Measurements from ENCODE around the gene TMEM30B.
"Not testable (repeated sequence)": the region's sequence is repeated elsewhere in the genome, so short reads cannot be mapped to it uniquely, and the experiment has no call there.

Gene TMEM30B

DNA sequence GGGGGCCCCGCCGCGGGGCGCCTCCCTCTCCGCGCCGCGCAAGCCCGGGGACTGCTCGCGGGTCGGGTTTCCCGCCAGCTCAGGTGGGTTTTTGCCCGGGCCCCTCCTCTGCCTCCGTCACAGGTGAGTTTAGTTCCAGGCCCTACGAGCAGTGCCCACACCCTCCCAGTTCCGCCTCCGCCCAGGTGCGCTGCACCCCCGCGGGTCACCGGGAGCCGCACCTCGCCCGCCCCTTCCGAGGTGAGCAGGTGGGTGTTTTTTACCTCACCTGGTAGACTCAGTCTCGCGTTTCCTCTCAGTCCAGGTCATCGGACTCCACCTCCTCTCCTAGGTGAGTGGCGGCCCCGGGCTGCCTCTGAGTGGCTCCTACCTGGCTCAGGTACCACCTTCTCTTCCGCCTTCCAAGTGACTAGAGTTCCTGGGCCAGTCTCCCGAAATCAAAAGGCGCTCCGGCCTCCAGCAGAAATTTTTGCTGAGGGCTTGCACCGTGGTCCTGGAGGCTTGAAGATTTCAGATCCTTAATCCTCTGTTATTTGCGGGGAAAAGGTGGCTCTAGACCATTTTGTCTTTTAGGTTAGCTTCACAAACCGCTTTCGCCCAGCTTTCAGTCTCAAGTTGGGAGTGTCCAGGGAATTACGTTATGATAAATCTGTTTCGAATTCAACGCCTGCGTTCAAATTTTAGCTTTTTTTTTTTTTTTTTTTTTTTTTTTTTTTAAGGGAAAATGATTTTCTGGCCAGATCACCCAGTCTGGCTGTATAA is at the start of gene TMEM30B:
Gene TMEM30B (minus strand): TSS at position 153 of the 762 bp plus-strand sequence. CDS start 191 bp downstream, outside the sequence.
- DNase-seq (ENCODE audit: low read depth in 2 of 2), result no peak

DNA sequence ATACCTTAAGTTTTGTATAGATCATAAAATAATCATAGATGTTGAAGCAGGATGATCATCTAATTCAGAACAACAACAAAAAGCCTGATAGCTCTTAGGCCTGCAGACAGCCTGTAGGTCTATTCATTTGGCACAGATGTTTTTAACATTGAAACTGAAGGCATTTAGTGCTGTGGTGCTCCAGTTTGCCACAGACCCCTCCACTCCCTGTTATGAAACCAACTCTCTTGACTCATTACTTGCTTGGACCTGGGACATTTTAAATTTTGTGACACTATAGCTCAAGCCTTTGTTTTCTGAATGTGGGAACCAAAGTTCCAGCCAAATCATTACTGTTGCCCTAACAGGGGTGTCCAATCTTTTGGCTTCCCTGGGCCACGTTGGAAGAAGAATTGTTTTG is 49.4 kb upstream of the TMEM30B start:
- no peak for DNase-seq (ENCODE audit: low read depth in 2 of 2)

DNA sequence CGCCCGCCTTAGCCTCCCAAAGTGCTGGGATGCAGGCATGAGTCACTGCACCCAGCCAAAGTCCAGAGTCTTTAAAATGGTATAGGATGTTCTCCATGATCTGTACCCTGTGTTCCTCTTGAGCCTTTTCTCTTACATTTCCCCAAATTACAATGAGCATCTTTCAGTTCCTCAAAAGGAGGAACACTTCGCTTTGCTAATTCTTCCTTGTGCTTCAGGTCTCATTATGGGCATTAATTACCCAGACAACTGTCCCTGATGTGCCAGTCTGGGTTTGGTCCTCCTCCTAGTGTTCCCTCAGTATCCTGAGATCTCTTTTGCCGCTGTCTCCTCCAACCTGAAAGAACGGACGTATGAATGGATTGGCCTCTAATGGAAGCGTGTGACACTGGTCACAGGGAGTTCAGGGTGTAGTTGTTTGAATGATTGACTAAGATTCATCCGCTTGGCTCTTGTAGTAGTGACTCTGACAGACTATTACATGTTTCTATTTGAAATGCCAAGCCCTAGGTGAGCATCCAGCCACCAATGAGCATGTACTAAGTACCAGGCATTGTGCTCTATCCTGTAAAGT is 48.4 kb upstream of the TMEM30B start:
- DNase-seq (ENCODE audit: low read depth in 2 of 2), result no peak

- DNase-seq (ENCODE audit: low read depth in 2 of 2), result no peak
Observed at GRCh38 chr14:61328626-61329262, 47.6 kb upstream of the TMEM30B start.

- DNase-seq (ENCODE audit: low read depth in 2 of 2), result no peak
Observed at GRCh38 chr14:61326847-61327246, 45.7 kb upstream of the TMEM30B start.

DNA sequence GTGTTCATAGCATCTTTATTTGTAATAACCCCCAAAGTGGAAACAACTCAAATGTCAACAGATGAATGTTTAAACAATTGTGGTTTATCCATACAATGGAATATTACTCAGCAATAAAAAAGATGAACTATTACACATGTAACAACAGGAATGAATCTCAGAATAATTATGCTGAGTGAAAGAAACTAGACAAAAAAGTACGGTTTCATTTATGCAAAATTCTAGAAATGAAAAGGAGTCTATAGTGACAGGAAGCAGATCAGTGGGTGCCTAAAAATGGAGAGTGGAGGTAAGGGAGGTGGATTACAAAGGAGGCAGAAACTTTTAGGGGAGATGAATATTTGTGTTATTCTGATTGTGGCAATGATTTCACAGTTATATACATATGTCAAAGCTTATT is 45.0 kb upstream of the TMEM30B start:
- no peak for DNase-seq (ENCODE audit: low read depth in 2 of 2)

GRCh38 chr14:61325166-61325565 is 44.0 kb upstream of the TMEM30B start:
- no peak for DNase-seq (ENCODE audit: low read depth in 2 of 2)

DNA sequence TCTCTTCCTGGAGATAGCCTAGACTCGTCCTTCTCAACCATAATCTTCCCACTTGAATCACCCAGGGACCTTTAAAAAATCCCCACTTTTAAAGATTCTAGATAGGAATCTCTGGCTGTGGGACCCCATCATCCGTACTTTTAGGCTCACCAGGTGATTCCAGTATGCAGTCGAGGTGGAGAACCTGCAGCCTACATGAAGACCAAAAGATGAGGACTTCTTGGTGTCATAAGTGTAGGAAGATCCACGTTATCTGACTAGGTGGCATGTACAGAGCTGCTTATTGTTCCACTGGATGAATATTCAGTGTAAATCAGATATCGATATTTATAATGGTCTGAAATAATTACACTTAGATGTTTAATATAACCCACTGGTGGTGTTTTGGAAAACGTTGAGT is 42.8 kb upstream of the TMEM30B start:
- DNase-seq (ENCODE audit: low read depth in 2 of 2), result no peak

- DNase-seq (ENCODE audit: low read depth in 2 of 2), result no peak
Observed at GRCh38 chr14:61322799-61323290, 41.7 kb upstream of the TMEM30B start.

GRCh38 chr14:61322011-61322798 is 41.1 kb upstream of the TMEM30B start:
- DNase-seq (ENCODE audit: low read depth in 2 of 2), result no peak

DNA sequence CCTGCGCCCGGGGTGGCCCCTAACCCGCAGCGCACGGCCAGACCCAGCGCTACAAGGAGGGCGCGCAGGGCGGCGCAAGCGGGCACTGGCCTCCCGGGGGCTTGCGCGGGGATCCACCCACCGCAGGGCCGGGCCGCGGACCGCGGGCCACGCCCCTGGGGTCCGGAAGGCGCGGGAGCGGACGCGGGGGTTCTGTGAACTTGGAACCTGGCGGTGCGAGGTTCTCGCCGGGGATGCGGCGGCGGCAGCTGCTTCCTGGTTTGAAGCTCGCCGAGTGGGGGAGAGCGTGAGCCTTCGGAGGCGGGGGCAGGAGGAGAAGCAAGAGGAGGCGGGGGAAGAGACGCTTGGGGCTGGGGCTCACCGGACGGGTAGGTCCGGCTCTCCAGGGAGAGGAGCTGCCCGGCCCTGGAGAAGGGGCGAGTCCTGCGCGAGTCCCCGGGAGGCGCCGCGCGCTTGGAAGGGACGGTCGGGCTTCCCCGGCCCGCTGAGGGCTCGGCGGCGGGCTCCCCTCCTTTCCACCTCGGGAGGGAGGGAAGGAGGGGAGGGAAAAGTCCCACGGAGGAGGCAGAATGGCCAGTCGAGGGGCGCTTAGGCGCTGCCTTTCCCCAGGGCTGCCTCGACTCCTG is 40.4 kb upstream of the TMEM30B start, which contains the start of gene PRKCH:
Gene PRKCH (plus strand): TSS at position 195 of the 626 bp plus-strand sequence. CDS start 523 bp downstream, outside the sequence.
- peak; percentile 74 to 76 for DNase-seq (ENCODE audit: low read depth in 2 of 2)

- no peak for DNase-seq (ENCODE audit: low read depth in 2 of 2)
Observed at GRCh38 chr14:61320806-61321384, 39.8 kb upstream of the TMEM30B start.

GRCh38 chr14:61320170-61320569 is 39.0 kb upstream of the TMEM30B start:
- not testable (repeated sequence) for DNase-seq (ENCODE audit: low read depth in 2 of 2)

- DNase-seq (ENCODE audit: low read depth in 2 of 2), result no peak
Observed at GRCh38 chr14:61319706-61320105, 38.6 kb upstream of the TMEM30B start.

DNA sequence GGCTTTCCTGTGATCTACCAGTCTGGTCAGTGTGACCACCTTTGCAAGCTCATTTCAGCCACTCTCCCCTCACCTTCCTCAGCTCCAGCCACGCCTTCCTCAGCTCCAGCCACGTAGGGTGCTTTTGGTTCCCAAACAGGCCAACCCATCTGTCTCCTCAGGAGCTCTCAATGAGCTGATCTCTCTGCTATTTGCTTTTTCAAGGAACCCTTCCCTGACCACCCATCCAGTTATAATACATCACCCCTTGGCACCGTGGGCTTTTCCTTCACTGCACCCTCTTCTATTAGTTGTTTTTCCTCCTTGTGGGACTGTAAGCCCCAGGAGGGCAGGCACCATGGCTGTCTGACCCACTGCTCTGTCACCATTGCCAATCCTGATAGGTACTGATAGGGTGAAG is 37.9 kb upstream of the TMEM30B start:
- DNase-seq (ENCODE audit: low read depth in 2 of 2), result no peak

- no peak for DNase-seq (ENCODE audit: low read depth in 2 of 2)
Observed at GRCh38 chr14:61315313-61315712, 34.2 kb upstream of the TMEM30B start.

DNA sequence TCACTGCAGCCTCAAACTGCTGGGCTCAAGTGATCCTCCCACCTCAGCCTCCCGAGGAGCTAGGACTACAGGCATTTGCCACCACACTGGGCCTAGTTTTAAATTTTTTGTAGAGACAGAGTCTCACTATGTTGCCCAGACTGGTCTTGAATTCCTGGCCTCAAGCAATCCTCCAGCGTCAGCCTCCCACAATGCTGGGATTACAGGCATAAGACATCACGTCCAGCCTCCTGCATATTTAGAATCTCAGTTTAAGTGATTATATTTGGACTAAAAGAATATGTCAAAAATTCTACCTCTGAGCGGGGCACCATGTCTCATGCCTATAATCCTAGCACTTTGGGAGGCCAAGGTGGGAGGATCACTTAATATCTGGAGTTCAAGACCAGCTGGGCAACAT is 27.6 kb upstream of the TMEM30B start:
- not testable (repeated sequence) for DNase-seq (ENCODE audit: low read depth in 2 of 2)

GRCh38 chr14:61308198-61308597 is 27.1 kb upstream of the TMEM30B start:
- no peak for DNase-seq (ENCODE audit: low read depth in 2 of 2)

DNA sequence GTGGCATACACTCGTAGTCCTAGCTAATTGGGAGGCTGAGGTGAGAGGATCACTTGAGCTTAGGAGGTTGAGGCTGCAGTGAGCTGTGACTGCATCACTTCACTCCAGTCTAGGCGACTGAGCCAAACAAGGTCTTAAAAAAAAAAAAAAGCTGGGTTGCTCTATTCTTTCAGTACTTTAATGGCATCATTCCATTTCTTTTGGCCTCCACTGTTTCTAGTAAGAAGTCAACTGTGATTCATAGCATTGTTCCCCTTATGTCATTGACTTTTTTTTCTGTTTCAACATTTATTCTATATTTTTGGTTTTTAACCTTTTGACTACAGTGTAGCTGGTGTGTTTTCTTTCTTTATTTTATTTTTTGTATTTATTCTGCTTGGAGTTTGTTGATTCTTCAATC is 23.6 kb upstream of the TMEM30B start:
- DNase-seq (ENCODE audit: low read depth in 2 of 2), result no peak

DNA sequence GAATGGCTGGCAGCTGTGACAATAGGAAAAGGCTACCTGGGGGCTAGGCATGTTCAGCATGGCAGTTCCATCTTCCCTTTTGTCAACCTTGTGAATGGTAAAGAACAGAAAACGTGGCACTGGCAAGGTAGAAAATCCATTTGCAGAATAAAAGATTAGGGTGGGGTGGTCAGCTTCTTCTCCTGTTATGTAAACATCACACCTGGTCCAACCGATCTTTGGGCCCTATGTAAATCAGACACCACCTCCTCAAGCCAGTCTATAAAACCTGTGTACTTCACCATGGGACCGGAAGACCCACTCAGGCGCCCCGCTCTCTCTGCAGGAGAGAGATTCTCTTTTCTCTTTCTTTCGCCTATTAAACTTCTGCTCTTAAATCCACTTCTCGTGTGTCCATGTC is 19.6 kb upstream of the TMEM30B start:
- DNase-seq (ENCODE audit: low read depth in 2 of 2), result no peak

DNA sequence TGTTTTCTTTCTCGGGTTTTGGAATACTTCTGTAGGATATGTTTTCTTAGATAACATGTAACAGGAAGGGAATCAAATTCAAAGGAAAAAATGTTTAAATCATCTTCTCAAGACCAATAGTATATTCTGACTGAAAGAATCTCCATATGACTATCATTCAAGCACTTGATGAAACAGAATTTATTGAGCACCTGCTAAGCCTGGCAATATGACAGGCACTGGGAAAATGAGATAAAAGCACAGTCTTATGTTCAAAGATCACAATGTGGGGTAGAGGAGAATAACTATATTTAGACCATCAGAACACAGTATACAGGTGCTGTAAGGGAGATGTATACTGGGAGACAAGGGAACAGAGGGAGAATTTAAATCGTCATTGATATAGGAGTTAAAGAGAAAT is 19.1 kb upstream of the TMEM30B start:
- no peak for DNase-seq (ENCODE audit: low read depth in 2 of 2)
